Peyer's patch (tissue), 4 donors: ENCODE measurements around the gene UBXN11.

ENCODE experiments used
- POLR2A ChIP-seq, 2 donors: fragments of 450-650 bp; IDR thresholded peaks; one replicate each; pipeline ENCODE4 v1.5.1; 2017; ENCODE audit warnings: antibody characterized with exemption in 2 of 2, mild to moderate bottlenecking in 2 of 2, moderate library complexity in 2 of 2
- TF ChIP-seq, protein P1 (sequence below), 6 experiments: fragments of 450-650 bp in 4 of 6; fragments of 200-600 bp in 2 of 6; sonication (generic) in 1 of 6; IDR thresholded peaks; one replicate each; pipeline ENCODE4 v1.5.1; 2017 to 2019; ENCODE audit warnings: antibody characterized with exemption in 6 of 6, mild to moderate bottlenecking in 3 of 6, moderate library complexity in 1 of 6

DNA sequence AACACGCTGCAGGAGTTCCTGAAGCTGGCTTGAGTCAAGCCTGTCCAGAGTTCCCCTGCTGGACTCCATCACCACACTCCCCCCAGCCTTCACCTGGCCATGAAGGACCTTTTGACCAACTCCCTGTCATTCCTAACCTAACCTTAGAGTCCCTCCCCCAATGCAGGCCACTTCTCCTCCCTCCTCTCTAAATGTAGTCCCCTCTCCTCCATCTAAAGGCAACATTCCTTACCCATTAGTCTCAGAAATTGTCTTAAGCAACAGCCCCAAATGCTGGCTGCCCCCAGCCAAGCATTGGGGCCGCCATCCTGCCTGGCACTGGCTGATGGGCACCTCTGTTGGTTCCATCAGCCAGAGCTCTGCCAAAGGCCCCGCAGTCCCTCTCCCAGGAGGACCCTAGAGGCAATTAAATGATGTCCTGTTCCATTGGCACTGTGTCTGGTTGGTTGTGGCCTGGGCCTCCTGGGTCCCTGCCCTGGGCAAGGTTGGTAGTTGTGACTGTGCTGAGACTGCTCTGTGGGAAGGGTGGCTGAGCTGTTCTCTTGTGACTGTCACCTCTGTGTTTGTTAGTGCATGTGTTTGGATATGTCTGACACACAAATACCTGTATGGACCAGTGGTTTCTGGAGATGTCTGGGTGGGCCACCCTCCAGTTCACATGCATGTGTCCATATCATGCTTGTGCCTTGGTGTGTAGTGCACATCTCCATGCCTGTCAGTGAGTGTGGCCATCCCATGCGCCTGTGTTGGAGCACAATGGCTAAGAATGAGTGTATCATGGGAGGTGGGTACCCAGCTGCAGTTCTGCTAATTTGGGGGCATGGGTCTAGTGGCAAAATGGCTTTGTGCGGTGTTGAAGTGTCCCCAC, 25.1 kb downstream of the UBXN11 start:
- TF ChIP-seq, protein P1, sequence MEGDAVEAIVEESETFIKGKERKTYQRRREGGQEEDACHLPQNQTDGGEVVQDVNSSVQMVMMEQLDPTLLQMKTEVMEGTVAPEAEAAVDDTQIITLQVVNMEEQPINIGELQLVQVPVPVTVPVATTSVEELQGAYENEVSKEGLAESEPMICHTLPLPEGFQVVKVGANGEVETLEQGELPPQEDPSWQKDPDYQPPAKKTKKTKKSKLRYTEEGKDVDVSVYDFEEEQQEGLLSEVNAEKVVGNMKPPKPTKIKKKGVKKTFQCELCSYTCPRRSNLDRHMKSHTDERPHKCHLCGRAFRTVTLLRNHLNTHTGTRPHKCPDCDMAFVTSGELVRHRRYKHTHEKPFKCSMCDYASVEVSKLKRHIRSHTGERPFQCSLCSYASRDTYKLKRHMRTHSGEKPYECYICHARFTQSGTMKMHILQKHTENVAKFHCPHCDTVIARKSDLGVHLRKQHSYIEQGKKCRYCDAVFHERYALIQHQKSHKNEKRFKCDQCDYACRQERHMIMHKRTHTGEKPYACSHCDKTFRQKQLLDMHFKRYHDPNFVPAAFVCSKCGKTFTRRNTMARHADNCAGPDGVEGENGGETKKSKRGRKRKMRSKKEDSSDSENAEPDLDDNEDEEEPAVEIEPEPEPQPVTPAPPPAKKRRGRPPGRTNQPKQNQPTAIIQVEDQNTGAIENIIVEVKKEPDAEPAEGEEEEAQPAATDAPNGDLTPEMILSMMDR (IDR thresholded peaks at IDR 0.05): no peak
- no peak for TF ChIP-seq POLR2A (IDR thresholded peaks at IDR 0.05)
